Gastrocnemius medialis (tissue), 4 donors: ENCODE data around the gene DPP7. TPM values are rescaled to one million over a fixed set of nuclear protein-coding genes. Genes with fewer than 3 reads are reported as not detected.

Experiments
- ATAC-seq, 2 donors: fragments of 150-250 bp; one replicate each; pipeline ENCODE4 v1.9.1; 2016
- DNase-seq, 2 donors: peaks; one replicate each; pipeline ENCODE4 v3.0.0-alpha.2; 2019
- H3K27ac ChIP-seq, 4 donors: fragments of 200-600 bp; sonication (generic); 1 replicate in 1 of 4; 2 replicates in 3 of 4; pipeline ENCODE4 v1.5.1; 2016 to 2018; ENCODE audit warnings: mild to moderate bottlenecking in 2 of 4, moderate library complexity in 1 of 4
- H3K27me3 ChIP-seq, 3 donors: fragments of 200-600 bp; sonication (generic) in 2 of 3; 1 replicate in 1 of 3; 2 replicates in 2 of 3; pipeline versions ENCODE4 v1.5.1 to v1.6.0; 2016 to 2019; ENCODE audit warnings: mild to moderate bottlenecking in 1 of 3, moderate library complexity in 1 of 3
- H3K36me3 ChIP-seq, 2 donors: fragments of 200-600 bp; sonication (generic) in 1 of 2; one replicate each; pipeline ENCODE4 v1.5.1; 2017 to 2018
- H3K4me1 ChIP-seq, 2 donors: fragments of 200-600 bp; sonication (generic) in 1 of 2; one replicate each; pipeline ENCODE4 v1.5.1; 2016 to 2017; ENCODE audit warnings: mild to moderate bottlenecking in 2 of 2
- H3K4me3 ChIP-seq, 4 donors: fragments of 200-600 bp; sonication (generic) in 3 of 4; 1 replicate in 1 of 4; 2 replicates in 3 of 4; pipeline ENCODE4 v1.5.1; 2016 to 2019; ENCODE audit warnings: mild to moderate bottlenecking in 2 of 4
- H3K9me3 ChIP-seq, 3 donors: fragments of 200-600 bp; sonication (generic) in 2 of 3; 1 replicate in 1 of 3; 2 replicates in 2 of 3; pipeline ENCODE4 v1.5.1; 2016 to 2019
- POLR2A ChIP-seq, 2 donors: fragments of 450-650 bp; IDR thresholded peaks; one replicate each; pipeline ENCODE4 v1.6.1; 2017; ENCODE audit warnings: antibody characterized with exemption in 2 of 2, mild to moderate bottlenecking in 2 of 2, moderate library complexity in 2 of 2
- in situ Hi-C, 4 donors: fragments of 200-750 bp; cut with MboI; loops; one replicate each; pipeline versions ENCODE4 v1.15.0 to v1.8.0; 2017; ENCODE audit warnings: low sequenced_read_pairs in 4 of 4
- intact Hi-C: fragments of 100-400 bp; cut with DNase I; formaldehyde crosslinking; loops from one replicate; pipeline ENCODE4 v1.15.1; 2023; ENCODE audit warnings: low total_unique reads
- total RNA-seq, 4 donors: library from RNA; depleted of rRNA; stranded (reverse); fragments of >200 nt; gene quantifications; one replicate each; pipeline versions ENCODE4 v1.1.0 to v1.2.3, GENCODE V29; 2016
- TF ChIP-seq, protein P1 (sequence below), 5 experiments: fragments of 450-650 bp in 3 of 5; fragments of 200-600 bp in 2 of 5; sonication (generic) in 2 of 5; IDR thresholded peaks in 4 of 5; conservative IDR thresholded peaks in 1 of 5; 1 replicate in 4 of 5; 2 replicates in 1 of 5; pipeline ENCODE4 v1.5.1; 2016 to 2019; ENCODE audit warnings: antibody characterized with exemption in 5 of 5, mild to moderate bottlenecking in 3 of 5, moderate library complexity in 3 of 5

The DPP7 gene
- total RNA-seq, 4 donors from 2014 or later: 36.9 to 63.1 (median 55.9) TPM

DNA sequence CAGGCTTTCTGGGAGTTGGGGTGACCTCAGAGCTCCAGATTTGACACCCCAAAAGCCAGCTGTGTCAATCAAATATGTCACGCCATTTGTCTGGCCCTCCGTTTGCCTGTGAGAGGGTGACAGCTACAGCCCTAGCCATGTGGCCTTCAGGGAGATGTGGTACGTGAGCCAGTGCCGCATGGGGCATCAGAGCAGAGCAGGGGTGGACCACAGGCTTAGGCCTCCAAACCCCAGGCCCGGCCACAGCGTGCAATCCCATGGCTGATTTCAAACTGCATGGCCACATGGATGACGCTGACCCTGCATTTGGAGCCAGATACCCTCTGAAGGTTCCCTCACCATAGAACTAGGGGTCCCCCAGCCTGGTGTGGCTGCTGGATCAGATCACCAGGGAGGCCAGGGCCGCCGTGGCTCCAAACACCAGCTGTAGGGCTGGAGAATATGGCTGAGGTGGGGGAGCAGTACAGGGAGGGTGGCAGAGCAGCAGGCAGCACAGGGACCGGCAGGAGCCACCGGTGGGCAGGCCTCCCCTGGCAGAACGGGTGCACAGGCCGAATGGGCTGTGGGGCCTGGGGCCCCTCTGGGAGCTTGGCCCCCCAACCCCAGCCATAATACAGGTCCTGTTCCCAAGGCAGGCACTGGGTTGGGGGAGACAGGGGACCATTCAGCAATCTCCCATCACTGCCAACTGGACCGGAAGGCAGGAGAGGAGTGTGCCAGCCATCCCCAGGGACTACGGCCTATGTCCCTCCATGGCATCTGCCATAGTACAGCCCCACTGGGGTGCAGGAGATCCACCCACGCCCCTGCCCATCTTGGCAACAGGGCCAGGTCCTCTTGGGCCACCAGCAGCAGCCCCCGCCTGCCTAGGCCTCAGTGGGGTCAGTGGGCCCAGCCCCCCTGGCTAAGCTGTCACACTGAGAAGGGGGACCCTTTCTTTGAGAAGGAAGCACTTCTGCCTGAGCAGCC is 45.7 kb downstream of the DPP7 start:
- TF ChIP-seq, protein P1, sequence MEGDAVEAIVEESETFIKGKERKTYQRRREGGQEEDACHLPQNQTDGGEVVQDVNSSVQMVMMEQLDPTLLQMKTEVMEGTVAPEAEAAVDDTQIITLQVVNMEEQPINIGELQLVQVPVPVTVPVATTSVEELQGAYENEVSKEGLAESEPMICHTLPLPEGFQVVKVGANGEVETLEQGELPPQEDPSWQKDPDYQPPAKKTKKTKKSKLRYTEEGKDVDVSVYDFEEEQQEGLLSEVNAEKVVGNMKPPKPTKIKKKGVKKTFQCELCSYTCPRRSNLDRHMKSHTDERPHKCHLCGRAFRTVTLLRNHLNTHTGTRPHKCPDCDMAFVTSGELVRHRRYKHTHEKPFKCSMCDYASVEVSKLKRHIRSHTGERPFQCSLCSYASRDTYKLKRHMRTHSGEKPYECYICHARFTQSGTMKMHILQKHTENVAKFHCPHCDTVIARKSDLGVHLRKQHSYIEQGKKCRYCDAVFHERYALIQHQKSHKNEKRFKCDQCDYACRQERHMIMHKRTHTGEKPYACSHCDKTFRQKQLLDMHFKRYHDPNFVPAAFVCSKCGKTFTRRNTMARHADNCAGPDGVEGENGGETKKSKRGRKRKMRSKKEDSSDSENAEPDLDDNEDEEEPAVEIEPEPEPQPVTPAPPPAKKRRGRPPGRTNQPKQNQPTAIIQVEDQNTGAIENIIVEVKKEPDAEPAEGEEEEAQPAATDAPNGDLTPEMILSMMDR (IDR thresholded peaks at IDR 0.05 in 4 of 5, conservative IDR thresholded peaks at IDR 0.05 in 1 of 5): no peak
- no peak for TF ChIP-seq POLR2A (IDR thresholded peaks at IDR 0.05)
- H3K27ac ChIP-seq: no peak overlapping the region
- ATAC-seq (no peak), DNase-seq (no peak)
- no peaks in the 10 kb centered on the region for H3K36me3 ChIP-seq
- intact Hi-C loops: no loop called here
- H3K4me1 ChIP-seq: peaks cover 9 to 13% of the 10 kb centered on the region in 2 donors
- H3K4me3 ChIP-seq: no peak overlapping the region
- in situ Hi-C loops: no loop called here
- peaks cover 0 to 11% (median 5%) of the 10 kb centered on the region in 3 donors for H3K27me3 ChIP-seq
- H3K9me3 ChIP-seq: no peaks in the 10 kb centered on the region

GRCh38 chr9:137067860-137068538 is 46.5 kb downstream of the DPP7 start:
- Histone ChIP-seq H3K27ac (no peak overlapping the region), H3K27me3 (peaks cover 0 to 11% (median 5%) of the 10 kb centered on the region in 3 donors), H3K4me1 (peaks cover 9 to 15% of the 10 kb centered on the region in 2 donors), H3K9me3 (no peaks in the 10 kb centered on the region), H3K36me3 (no peaks in the 10 kb centered on the region), H3K4me3 (no peak overlapping the region)
- intact Hi-C loops: loop anchor here (2.0 kb wide), 1 partner anchor 21 kb away; the partner anchor contains the start of gene NPDC1
- in situ Hi-C loops: no loop called here
- ATAC-seq (peak in 1 of 2 donors; percentile 59), DNase-seq (peak; percentile 39 to 68)
- no peak for TF ChIP-seq POLR2A (IDR thresholded peaks at IDR 0.05)
- TF ChIP-seq, protein P1 (IDR thresholded peaks at IDR 0.05 in 4 of 5, conservative IDR thresholded peaks at IDR 0.05 in 1 of 5): peak; percentile 50 to 83 (median 76)

GRCh38 chr9:137066096-137066861 is 48.3 kb downstream of the DPP7 start:
- Histone ChIP-seq H3K36me3 (no peaks in the 10 kb centered on the region), H3K4me3 (no peak overlapping the region), H3K27me3 (peaks cover 0 to 11% (median 5%) of the 10 kb centered on the region in 3 donors), H3K27ac (no peak overlapping the region), H3K9me3 (no peaks in the 10 kb centered on the region), H3K4me1 (peaks cover 7 to 14% of the 10 kb centered on the region in 2 donors)
- intact Hi-C loops (loop anchor here (2.0 kb wide), 1 partner anchor 19 kb away; the partner anchor contains the start of gene NPDC1), in situ Hi-C loops (no loop called here)
- DNase-seq: no peak
- TF ChIP-seq POLR2A (IDR thresholded peaks at IDR 0.05): no peak
- TF ChIP-seq, protein P1 (IDR thresholded peaks at IDR 0.05 in 4 of 5, conservative IDR thresholded peaks at IDR 0.05 in 1 of 5): no peak
- ATAC-seq: no peak

GRCh38 chr9:137065336-137065967 is 49.1 kb downstream of the DPP7 start:
- H3K4me3 ChIP-seq: no peak overlapping the region
- peaks cover 0 to 7% of the 10 kb centered on the region in 2 donors for H3K4me1 ChIP-seq
- ATAC-seq (no peak), DNase-seq (no peak)
- intact Hi-C loops: no loop called here
- H3K9me3 ChIP-seq: no peaks in the 10 kb centered on the region
- H3K27ac ChIP-seq: no peak overlapping the region
- in situ Hi-C loops: no loop called here
- H3K27me3 ChIP-seq: peaks cover 0 to 11% (median 5%) of the 10 kb centered on the region in 3 donors
- no peaks in the 10 kb centered on the region for H3K36me3 ChIP-seq
- TF ChIP-seq POLR2A (IDR thresholded peaks at IDR 0.05): no peak
- TF ChIP-seq, protein P1 (IDR thresholded peaks at IDR 0.05 in 4 of 5, conservative IDR thresholded peaks at IDR 0.05 in 1 of 5): no peak
